H1 (cell line): Measurements from ENCODE around the gene GLYR1. TPM values are rescaled to one million over a fixed set of nuclear protein-coding genes. Genes with fewer than 3 reads are reported as not detected.

ENCODE experiments used
- CTBP2 ChIP-seq: IDR thresholded peaks from 2 replicates; pipeline ENCODE4 v1.7.0; 2011; ENCODE audit warnings: borderline replicate concordance, mild to moderate bottlenecking, moderate library complexity, mixed read lengths, low read length; ENCODE audit not compliant: insufficient read depth, insufficient read length
- FOSL1 ChIP-seq: IDR thresholded peaks from 2 replicates; pipeline ENCODE4 v1.6.1; 2011; ENCODE audit warnings: mild to moderate bottlenecking, low read depth, low read length, moderate library complexity; ENCODE audit not compliant: insufficient read depth
- RBBP5 ChIP-seq: IDR thresholded peaks from 2 replicates; pipeline ENCODE4 v1.7.1; 2012; ENCODE audit warnings: low read depth, mild to moderate bottlenecking, inconsistent platforms, low read length, moderate library complexity, borderline replicate concordance
- SIRT6 ChIP-seq: IDR thresholded peaks from one replicate; pipeline ENCODE4 v1.7.1; 2012; ENCODE audit warnings: low read length, inconsistent platforms
- SIX5 ChIP-seq: IDR thresholded peaks from 2 replicates; pipeline ENCODE4 v1.6.1; 2011; ENCODE audit warnings: mild to moderate bottlenecking, low read depth, low read length
- SP1 ChIP-seq: IDR thresholded peaks from 2 replicates; pipeline ENCODE4 v1.6.1; 2011; ENCODE audit warnings: low read depth, low read length
- polyA plus RNA-seq, 7 experiments: library from polyadenylated mRNA; depleted of rRNA in 3 of 7; stranded (reverse) in 5 of 7; unstranded in 2 of 7; fragments of >200 nt in 5 of 7; fragments of 200-250 nt in 2 of 7; gene quantifications; 1 replicate in 5 of 7; 2 replicates in 1 of 7; 4 replicates in 1 of 7; pipeline versions ENCODE4 v1.2.1 to v1.2.3, GENCODE V29; 2011 to 2013; ENCODE audit warnings: missing spikeins in 2 of 7, mixed read lengths in 2 of 7
- total RNA-seq: library from RNA; stranded (reverse); fragmentation: NEBNext Ultra II Directional; extraction: Animal tissue kit (Norgen Biotek cat#: 25700); gene quantifications from 2 replicates; pipeline ENCODE4 v1.2.1, GENCODE V29; 2021

The GLYR1 gene
- total and polyA plus RNA-seq, 2 of the 8 experiments (the other 6 are each of a cell fraction or from before 2014, with no cell fraction given): 50.2 to 115 TPM

- TF ChIP-seq SIX5 (no peak), RBBP5 (no peak), FOSL1 (no peak), SP1 (no peak), CTBP2 (no peak), SIRT6 (no peak)
Observed at GRCh38 chr16:4811773-4812172, 35.3 kb downstream of the GLYR1 start (continued).
